ENCODE measurements around the gene ZNF581.

Gene ZNF581

GRCh38 chr19:55684946-55685681 lies 41.7 kb downstream of the ZNF581 start:
- DNase-seq: no peak

- DNase-seq: no peak
Measured at GRCh38 chr19:55685776-55686175, 42.3 kb downstream of the ZNF581 start.

- no peak for DNase-seq
Measured at GRCh38 chr19:55686311-55687050, 43.0 kb downstream of the ZNF581 start.

GRCh38 chr19:55687281-55688201 lies 44.1 kb downstream of the ZNF581 start:
- DNase-seq: no peak

GRCh38 chr19:55688422-55689218 lies 45.2 kb downstream of the ZNF581 start:
- DNase-seq: no peak

GRCh38 chr19:55689411-55690108 lies 46.1 kb downstream of the ZNF581 start:
- DNase-seq: no peak

GRCh38 chr19:55690109-55690768 lies 46.8 kb downstream of the ZNF581 start:
- no peak for DNase-seq

GRCh38 chr19:55690769-55691545 lies 47.5 kb downstream of the ZNF581 start:
- DNase-seq: no peak

- no peak for DNase-seq
Measured at GRCh38 chr19:55691561-55692481, 48.4 kb downstream of the ZNF581 start.

GRCh38 chr19:55692681-55693081 lies 49.2 kb downstream of the ZNF581 start:
- DNase-seq: no peak

- no peak for DNase-seq
Measured at GRCh38 chr19:55693336-55693974, 50.0 kb downstream of the ZNF581 start.

- DNase-seq: no peak
Measured at GRCh38 chr19:55694241-55694655, 50.8 kb downstream of the ZNF581 start.

GRCh38 chr19:55694656-55695491 lies 51.4 kb downstream of the ZNF581 start:
- no peak for DNase-seq
